ENCODE results near the gene SERPINB6.
"Not testable (repeated sequence)": the region's sequence is repeated elsewhere in the genome, so short reads cannot be mapped to it uniquely, and the experiment has no call there.

SERPINB6 gene

GRCh38 chr6:2971420-2972218, at the start of gene SERPINB6:
Gene SERPINB6, minus strand, starts transcription at chr6:2971567. Its CDS starts 12,235 bp downstream, at chr6:2959332.
- DNase-seq: peak; percentile 77

GRCh38 chr6:3019749-3020320, 48.5 kb upstream of the SERPINB6 start:
- DNase-seq: no peak

GRCh38 chr6:3019065-3019464, 47.7 kb upstream of the SERPINB6 start:
- no peak for DNase-seq

- no peak for DNase-seq
Measured at GRCh38 chr6:3017304-3017703, 45.9 kb upstream of the SERPINB6 start.

- no peak for DNase-seq
Measured at GRCh38 chr6:3016473-3017280, 45.3 kb upstream of the SERPINB6 start.

- DNase-seq: no peak
Measured at GRCh38 chr6:3015144-3015543, 43.8 kb upstream of the SERPINB6 start.

GRCh38 chr6:3014675-3015066, 43.3 kb upstream of the SERPINB6 start:
- DNase-seq: no peak

- no peak for DNase-seq
Measured at GRCh38 chr6:3013901-3014674, 42.7 kb upstream of the SERPINB6 start.

- no peak for DNase-seq
Measured at GRCh38 chr6:3013486-3013885, 42.1 kb upstream of the SERPINB6 start.

- no peak for DNase-seq
Measured at GRCh38 chr6:3011592-3011991, 40.2 kb upstream of the SERPINB6 start.

GRCh38 chr6:3011158-3011557, 39.8 kb upstream of the SERPINB6 start:
- no peak for DNase-seq

GRCh38 chr6:3009930-3010329, 38.6 kb upstream of the SERPINB6 start:
- DNase-seq: no peak

GRCh38 chr6:3008712-3009265, 37.4 kb upstream of the SERPINB6 start:
- DNase-seq: not testable (repeated sequence)

- no peak for DNase-seq
Measured at GRCh38 chr6:3007571-3007970, 36.2 kb upstream of the SERPINB6 start.

- no peak for DNase-seq
Measured at GRCh38 chr6:3006476-3006875, 35.1 kb upstream of the SERPINB6 start.

- DNase-seq: no peak
Measured at GRCh38 chr6:3005874-3006273, 34.5 kb upstream of the SERPINB6 start.

- DNase-seq: no peak
Measured at GRCh38 chr6:3005077-3005476, 33.7 kb upstream of the SERPINB6 start.

GRCh38 chr6:3003226-3003625, 31.9 kb upstream of the SERPINB6 start:
- not testable (repeated sequence) for DNase-seq

GRCh38 chr6:3001773-3002293, 30.5 kb upstream of the SERPINB6 start:
- DNase-seq: peak; percentile 75

- no peak for DNase-seq
Measured at GRCh38 chr6:3001146-3001772, 29.9 kb upstream of the SERPINB6 start.

GRCh38 chr6:2999618-3000557, 28.5 kb upstream of the SERPINB6 start, which contains the start of gene NQO2:
Gene NQO2, plus strand, starts transcription at chr6:2999894. Its CDS starts 6,659 bp downstream, at chr6:3006553.
- DNase-seq: peak; percentile 81
